CD4-positive, alpha-beta T cell (primary cell): ENCODE measurements around the gene ONECUT1. TPM values are rescaled to one million over a fixed set of nuclear protein-coding genes. Genes with fewer than 3 reads are reported as not detected.

Experiments used
- ATAC-seq: fragments of 200-7000 bp; cut with Tn5 transposase; one replicate; pipeline ENCODE4 v1.10.0; 2022; ENCODE audit warnings: mild to moderate bottlenecking; ENCODE audit not compliant: poor library complexity
- CTCF ChIA-PET: fragments of 350-600 bp; sonication (Branson Sonifier 250); formaldehyde crosslinking; loops from one replicate; lab custom pipeline; 2021; ENCODE audit warnings: antibody characterized with exemption, inconsistent platforms; lab: Charles Lee
- POLR2A ChIA-PET: fragments of 350-600 bp; sonication (Branson Sonifier 250); formaldehyde crosslinking; loops from one replicate; lab custom pipeline; 2021; ENCODE audit warnings: antibody characterized with exemption, inconsistent platforms; lab: Charles Lee
- DNase-seq, 14 experiments: peaks; one replicate each; pipeline ENCODE4 v3.0.0-alpha.2; 2013 to 2020; ENCODE audit warnings: mixed read lengths in 2 of 14
- H3K27ac ChIP-seq, 2 donors: one replicate each; pipeline versions ENCODE4 v1.5.1 to v1.7.0; 2013; ENCODE audit warnings: low read length in 2 of 2, low read depth in 1 of 2, mild to moderate bottlenecking in 1 of 2
- H3K27me3 ChIP-seq, 2 experiments: 1 replicate in 1 of 2; 2 replicates in 1 of 2; pipeline versions ENCODE4 v1.6.1 to v1.7.0; 2013; ENCODE audit warnings: low read length in 2 of 2, control low read depth in 1 of 2, mild to moderate bottlenecking in 1 of 2, moderate library complexity in 1 of 2; ENCODE audit not compliant: insufficient read depth in 2 of 2, control insufficient read depth in 1 of 2
- H3K36me3 ChIP-seq: one replicate; pipeline ENCODE4 v1.6.1; 2013; ENCODE audit warnings: low read length, control low read depth; ENCODE audit not compliant: insufficient read depth
- H3K4me1 ChIP-seq: one replicate; pipeline ENCODE4 v1.6.1; 2013; ENCODE audit warnings: low read length, control low read depth; ENCODE audit not compliant: insufficient read depth
- H3K4me3 ChIP-seq: one replicate; pipeline ENCODE4 v1.5.1; 2013; ENCODE audit warnings: mild to moderate bottlenecking, low read length, moderate library complexity
- H3K9me3 ChIP-seq, 2 experiments: 1 replicate in 1 of 2; 2 replicates in 1 of 2; pipeline versions ENCODE4 v1.6.1 to v1.7.0; 2013; ENCODE audit warnings: low read length in 2 of 2, mild to moderate bottlenecking in 2 of 2, control low read depth in 1 of 2, moderate library complexity in 1 of 2; ENCODE audit not compliant: control insufficient read depth in 1 of 2, insufficient read depth in 1 of 2
- H3K27ac Mint-ChIP-seq: one replicate; pipeline ENCODE4 v1.8.0; 2020; ENCODE audit warnings: mixed read lengths
- H3K27me3 Mint-ChIP-seq: one replicate; pipeline ENCODE4 v1.8.0; 2021; ENCODE audit warnings: mixed read lengths
- H3K36me3 Mint-ChIP-seq: one replicate; pipeline ENCODE4 v1.8.0; 2021; ENCODE audit warnings: low read depth, mixed read lengths
- H3K4me1 Mint-ChIP-seq: one replicate; pipeline ENCODE4 v1.8.0; 2021; ENCODE audit warnings: low read depth, mixed read lengths
- H3K4me3 Mint-ChIP-seq: one replicate; pipeline ENCODE4 v1.8.0; 2020; ENCODE audit warnings: mild to moderate bottlenecking, mixed read lengths
- H3K9me3 Mint-ChIP-seq: one replicate; pipeline ENCODE4 v1.8.0; 2020; ENCODE audit warnings: mixed read lengths
- CTCF ChIP-seq: fragments of 200-600 bp; IDR thresholded peaks from one replicate; pipeline ENCODE4 v1.8.0; 2022; ENCODE audit warnings: antibody characterized with exemption, mild to moderate bottlenecking
- intact Hi-C, 2 experiments: fragments of 100-400 bp; cut with DNase I in 1 of 2; cut with micrococcal nuclease in 1 of 2; formaldehyde crosslinking; loops; one replicate each; pipeline versions ENCODE4 v1.15.1 to v1.9.0; 2023 to 2025; cut with DNase I, micrococcal nuclease
- total RNA-seq, 174 experiments: library from RNA in 2 of 174; stranded (reverse) in 2 of 174; gene quantifications; one replicate each; pipeline ENCODE4 v1.2.3 and lab custom pipeline; 2021 to 2026

ONECUT1 gene
- total RNA-seq, 2 experiments from 2014 or later = not detected

GRCh38 chr15:52804526-52805081 is 14.5 kb upstream of the ONECUT1 start:
- H3K27ac Mint-ChIP-seq = no peak overlapping the region
- CTCF ChIA-PET = no interaction called here
- peak overlapping the region; percentile 82 for H3K4me3 Mint-ChIP-seq
- peaks cover 10 to 36% of the 10 kb centered on the region in 2 experiments for H3K9me3 ChIP-seq
- no peak overlapping the region for H3K27ac ChIP-seq
- TF ChIP-seq CTCF = no peak
- ATAC-seq = no peak
- intact Hi-C loops = no loop called here
- POLR2A ChIA-PET = interaction anchor here (0.8 to 0.9 kb wide), 2 partner anchors 12 to 26 kb away, joined by 3 read pairs; no protein-coding TSS in a partner anchor
- H3K36me3 Mint-ChIP-seq = no peaks in the 10 kb centered on the region
- H3K4me1 ChIP-seq = peaks cover 40% of the 10 kb centered on the region
- peaks cover 87 to 99% of the 10 kb centered on the region in 2 experiments for H3K27me3 ChIP-seq
- H3K27me3 Mint-ChIP-seq = peaks cover 87% of the 10 kb centered on the region
- no peaks in the 10 kb centered on the region for H3K9me3 Mint-ChIP-seq
- H3K4me1 Mint-ChIP-seq = peaks cover 35% of the 10 kb centered on the region
- no peak for DNase-seq
- no peaks in the 10 kb centered on the region for H3K36me3 ChIP-seq
- peak overlapping the region; percentile 45 for H3K4me3 ChIP-seq

- ATAC-seq (no peak), DNase-seq (peak in 1 of 14 experiments; percentile 20)
- Histone ChIP-seq H3K9me3 (peaks cover 10 to 39% of the 10 kb centered on the region in 2 experiments), H3K4me3 (no peak overlapping the region), H3K27ac (no peak overlapping the region), H3K27me3 (peaks cover 88 to 99% of the 10 kb centered on the region in 2 experiments), H3K4me1 (peaks cover 43% of the 10 kb centered on the region), H3K36me3 (no peaks in the 10 kb centered on the region)
- POLR2A ChIA-PET = no interaction called here
- H3K9me3 Mint-ChIP-seq = no peaks in the 10 kb centered on the region
- peaks cover 42% of the 10 kb centered on the region for H3K4me1 Mint-ChIP-seq
- intact Hi-C loops = no loop called here
- CTCF ChIA-PET = no interaction called here
- H3K27me3 Mint-ChIP-seq = peaks cover 87% of the 10 kb centered on the region
- no peak for TF ChIP-seq CTCF
- H3K27ac Mint-ChIP-seq = no peak overlapping the region
- no peaks in the 10 kb centered on the region for H3K36me3 Mint-ChIP-seq
- H3K4me3 Mint-ChIP-seq = peak overlapping the region; percentile 82
Observed at GRCh38 chr15:52803467-52804306, 13.6 kb upstream of the ONECUT1 start.

GRCh38 chr15:52803108-52803466 is 13.0 kb upstream of the ONECUT1 start:
- Histone ChIP-seq H3K9me3 (peaks cover 10 to 45% of the 10 kb centered on the region in 2 experiments), H3K4me1 (peaks cover 49% of the 10 kb centered on the region), H3K27me3 (peaks cover 94 to 99% of the 10 kb centered on the region in 2 experiments), H3K4me3 (no peak overlapping the region), H3K27ac (no peak overlapping the region), H3K36me3 (no peaks in the 10 kb centered on the region)
- no peak for TF ChIP-seq CTCF
- POLR2A ChIA-PET = no interaction called here
- H3K4me1 Mint-ChIP-seq = peaks cover 45% of the 10 kb centered on the region
- peaks cover 87% of the 10 kb centered on the region for H3K27me3 Mint-ChIP-seq
- H3K27ac Mint-ChIP-seq = no peak overlapping the region
- ATAC-seq = no peak
- no peak for DNase-seq
- intact Hi-C loops = no loop called here
- no peaks in the 10 kb centered on the region for H3K9me3 Mint-ChIP-seq
- H3K36me3 Mint-ChIP-seq = no peaks in the 10 kb centered on the region
- CTCF ChIA-PET = no interaction called here
- H3K4me3 Mint-ChIP-seq = peak overlapping the region; percentile 22
